ENCODE results near the gene BFSP2. TPM values are rescaled to one million over a fixed set of nuclear protein-coding genes. Genes with fewer than 3 reads are reported as not detected.

Gene BFSP2
- total and polyA plus RNA-seq, 2 donors (not counting 3 experiments of a cell fraction or from before 2014, with no cell fraction given), result not detected

DNA sequence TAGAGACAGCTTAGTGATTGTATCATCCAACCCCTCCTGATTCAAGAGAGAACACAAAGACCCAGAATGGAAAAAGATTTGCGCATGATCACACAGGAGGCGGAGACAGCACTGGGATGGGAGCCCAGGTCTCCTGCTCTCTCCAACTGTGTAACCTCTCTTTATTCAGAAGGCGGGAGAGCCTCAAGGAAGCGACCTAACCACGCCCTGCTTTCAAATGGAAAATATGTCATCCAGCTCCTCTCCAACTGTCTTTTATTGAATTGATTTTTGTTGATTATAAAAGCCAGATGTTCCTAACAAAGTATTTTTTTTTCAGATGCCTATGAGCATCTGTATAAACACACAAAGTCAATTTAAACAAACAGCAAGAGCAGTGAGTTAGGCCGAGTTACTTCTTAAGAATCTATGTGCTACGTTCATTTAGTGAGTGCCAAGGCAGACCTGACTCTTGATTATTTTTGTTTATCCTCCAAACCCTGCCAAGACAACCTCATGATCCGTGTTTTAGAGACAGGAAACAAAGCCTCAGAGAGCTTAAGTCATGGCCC, 74.5 kb downstream of the BFSP2 start:
- no peak overlapping the region for H3K4me3 ChIP-seq (replicated peaks in 1 of 3; ENCODE audit: insufficient read depth in 1 of 3, low read depth in 1 of 3, low read length in 3 of 3)
- H3K9ac ChIP-seq (replicated peaks; ENCODE audit: extremely low read depth, insufficient read depth, low read length), result no peak overlapping the region
- no peak overlapping the region for H3K4me2 ChIP-seq (ENCODE audit: insufficient read depth, low read length)
- H2AFZ ChIP-seq (ENCODE audit: low read depth, low read length), result no peak overlapping the region
- DNase-seq (ENCODE audit: low read depth, low spot score) (no peak), FAIRE-seq (no peak)
- no peaks in the 10 kb centered on the region for H3K36me3 ChIP-seq (ENCODE audit: control insufficient read depth in 2 of 2, extremely low read depth in 1 of 2, insufficient read depth in 2 of 2, low read length in 2 of 2)
- no peak overlapping the region for H3K27ac ChIP-seq (ENCODE audit: insufficient read depth, low read depth, low read length)
- TF ChIP-seq, protein P1, sequence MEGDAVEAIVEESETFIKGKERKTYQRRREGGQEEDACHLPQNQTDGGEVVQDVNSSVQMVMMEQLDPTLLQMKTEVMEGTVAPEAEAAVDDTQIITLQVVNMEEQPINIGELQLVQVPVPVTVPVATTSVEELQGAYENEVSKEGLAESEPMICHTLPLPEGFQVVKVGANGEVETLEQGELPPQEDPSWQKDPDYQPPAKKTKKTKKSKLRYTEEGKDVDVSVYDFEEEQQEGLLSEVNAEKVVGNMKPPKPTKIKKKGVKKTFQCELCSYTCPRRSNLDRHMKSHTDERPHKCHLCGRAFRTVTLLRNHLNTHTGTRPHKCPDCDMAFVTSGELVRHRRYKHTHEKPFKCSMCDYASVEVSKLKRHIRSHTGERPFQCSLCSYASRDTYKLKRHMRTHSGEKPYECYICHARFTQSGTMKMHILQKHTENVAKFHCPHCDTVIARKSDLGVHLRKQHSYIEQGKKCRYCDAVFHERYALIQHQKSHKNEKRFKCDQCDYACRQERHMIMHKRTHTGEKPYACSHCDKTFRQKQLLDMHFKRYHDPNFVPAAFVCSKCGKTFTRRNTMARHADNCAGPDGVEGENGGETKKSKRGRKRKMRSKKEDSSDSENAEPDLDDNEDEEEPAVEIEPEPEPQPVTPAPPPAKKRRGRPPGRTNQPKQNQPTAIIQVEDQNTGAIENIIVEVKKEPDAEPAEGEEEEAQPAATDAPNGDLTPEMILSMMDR (IDR thresholded peaks at IDR 0.05; ENCODE audit: extremely low read depth in 1 of 2, insufficient read depth in 1 of 2, low read depth in 1 of 2, low read length in 2 of 2), result no peak
- TF ChIP-seq JUN (IDR thresholded peaks at IDR 0.05; ENCODE audit: borderline replicate concordance, insufficient read depth, insufficient read length, low read depth) (no peak), FOS (IDR thresholded peaks at IDR 0.05; ENCODE audit: borderline replicate concordance, insufficient read depth, low read length) (no peak), MYC (IDR thresholded peaks at IDR 0.05; ENCODE audit: low read depth, low read length) (no peak), GATA2 (IDR thresholded peaks at IDR 0.05; ENCODE audit: insufficient read depth, insufficient read length, low read depth, low read length) (no peak), POLR2AphosphoS5 (IDR thresholded peaks at IDR 0.05; ENCODE audit: insufficient read depth, low read depth, low read length) (no peak), EZH2 (IDR thresholded peaks at IDR 0.05; ENCODE audit: borderline replicate concordance, low read depth, low read length, severe bottlenecking) (no peak), POLR2A (IDR thresholded peaks at IDR 0.05; ENCODE audit: low read depth, low read length) (no peak)
- TF ChIP-seq, protein P2, sequence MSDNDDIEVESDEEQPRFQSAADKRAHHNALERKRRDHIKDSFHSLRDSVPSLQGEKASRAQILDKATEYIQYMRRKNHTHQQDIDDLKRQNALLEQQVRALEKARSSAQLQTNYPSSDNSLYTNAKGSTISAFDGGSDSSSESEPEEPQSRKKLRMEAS (IDR thresholded peaks at IDR 0.05; ENCODE audit: insufficient read depth, insufficient read length), result no peak
- no TSS peak for BruUV-seq (replicated peaks)
- CTCF ChIA-PET, result interaction anchor here (1.2 to 2.4 kb wide), 4 partner anchors 9 to 743 kb away, joined by 4 to 13 read pairs (median 6); no protein-coding TSS in a partner anchor
- POLR2A ChIA-PET, result interaction anchor here (1.0 kb wide), 1 partner anchor 96 kb away, joined by 3 read pairs; no protein-coding TSS in a partner anchor
- H3K4me1 ChIP-seq (ENCODE audit: control insufficient read depth, extremely low read depth, insufficient read depth, low read length), result no peaks in the 10 kb centered on the region
- dilution Hi-C loops (cut with MboI; ENCODE audit: extremely low pct_ligation_motif_present, low sequenced_read_pairs), result no loop called here
- intact Hi-C loops (cut with micrococcal nuclease), result no loop called here
- no peaks in the 10 kb centered on the region for H3K9me3 ChIP-seq (replicated peaks; ENCODE audit: control insufficient read depth, insufficient read depth, low read length)
- H3K79me2 ChIP-seq (ENCODE audit: control insufficient read depth, insufficient read depth, low read length), result no peaks in the 10 kb centered on the region
- no peaks in the 10 kb centered on the region for H4K20me1 ChIP-seq (replicated peaks; ENCODE audit: control insufficient read depth, extremely low read depth, insufficient read depth, low read length)
- no peaks in the 10 kb centered on the region for H3K9me1 ChIP-seq (replicated peaks; ENCODE audit: control insufficient read depth, extremely low read depth, insufficient read depth, low read length)
- H3K27me3 ChIP-seq (ENCODE audit: control insufficient read depth in 2 of 2, insufficient read depth in 2 of 2, low read length in 2 of 2), result peaks cover 0 to 2% of the 10 kb centered on the region in 2 experiments
